ENCODE data around the gene MEGF11.

GRCh38 chr15:66162286-66162685 is 91.3 kb downstream of the MEGF11 start:
- TF ChIP-seq, protein P1, sequence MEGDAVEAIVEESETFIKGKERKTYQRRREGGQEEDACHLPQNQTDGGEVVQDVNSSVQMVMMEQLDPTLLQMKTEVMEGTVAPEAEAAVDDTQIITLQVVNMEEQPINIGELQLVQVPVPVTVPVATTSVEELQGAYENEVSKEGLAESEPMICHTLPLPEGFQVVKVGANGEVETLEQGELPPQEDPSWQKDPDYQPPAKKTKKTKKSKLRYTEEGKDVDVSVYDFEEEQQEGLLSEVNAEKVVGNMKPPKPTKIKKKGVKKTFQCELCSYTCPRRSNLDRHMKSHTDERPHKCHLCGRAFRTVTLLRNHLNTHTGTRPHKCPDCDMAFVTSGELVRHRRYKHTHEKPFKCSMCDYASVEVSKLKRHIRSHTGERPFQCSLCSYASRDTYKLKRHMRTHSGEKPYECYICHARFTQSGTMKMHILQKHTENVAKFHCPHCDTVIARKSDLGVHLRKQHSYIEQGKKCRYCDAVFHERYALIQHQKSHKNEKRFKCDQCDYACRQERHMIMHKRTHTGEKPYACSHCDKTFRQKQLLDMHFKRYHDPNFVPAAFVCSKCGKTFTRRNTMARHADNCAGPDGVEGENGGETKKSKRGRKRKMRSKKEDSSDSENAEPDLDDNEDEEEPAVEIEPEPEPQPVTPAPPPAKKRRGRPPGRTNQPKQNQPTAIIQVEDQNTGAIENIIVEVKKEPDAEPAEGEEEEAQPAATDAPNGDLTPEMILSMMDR (conservative IDR thresholded peaks at IDR 0.05), result no peak
- TF ChIP-seq EZH2 (IDR thresholded peaks at IDR 0.05; ENCODE audit: low read depth), result no peak
